Adrenal gland (tissue), 5 donors: ENCODE data around the gene PPP1R14C.

ENCODE experiments used
- POLR2A ChIP-seq, 2 donors: fragments of 450-650 bp; IDR thresholded peaks; one replicate each; pipeline ENCODE4 v1.6.1; 2017; ENCODE audit warnings: antibody characterized with exemption in 2 of 2, mild to moderate bottlenecking in 2 of 2, moderate library complexity in 1 of 2
- TF ChIP-seq, protein P1 (sequence below), 6 experiments: fragments of 450-650 bp in 4 of 6; fragments of 200-600 bp in 2 of 6; sonication (generic) in 1 of 6; IDR thresholded peaks; 1 replicate in 5 of 6; 2 replicates in 1 of 6; pipeline versions ENCODE4 v1.5.1 to v1.8.0; 2016 to 2021; ENCODE audit warnings: antibody characterized with exemption in 6 of 6, mild to moderate bottlenecking in 2 of 6, moderate library complexity in 1 of 6
- donor health status: DM: no; HTN: no; CAD: no.

DNA sequence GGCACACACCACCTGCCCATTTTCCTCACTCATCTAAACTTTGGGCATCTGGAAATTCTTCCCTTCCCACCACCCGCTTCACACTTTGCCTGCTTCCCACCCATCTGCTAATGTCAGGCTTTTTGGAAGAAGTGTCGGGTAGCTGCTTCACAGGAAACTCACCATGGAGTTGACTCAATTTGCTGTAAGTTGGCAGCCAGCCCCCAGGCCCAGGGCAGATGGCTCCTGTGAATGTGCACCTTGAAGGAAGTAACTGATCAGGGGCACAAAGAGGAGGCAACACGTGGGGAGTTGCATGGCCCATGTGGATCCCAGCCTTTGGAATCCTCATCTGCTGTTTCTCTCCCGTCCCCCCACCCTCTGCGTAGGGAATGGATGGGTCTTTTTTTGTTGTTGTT lies 87.3 kb downstream of the PPP1R14C start:
- no peak for TF ChIP-seq POLR2A (IDR thresholded peaks at IDR 0.05)
- TF ChIP-seq, protein P1, sequence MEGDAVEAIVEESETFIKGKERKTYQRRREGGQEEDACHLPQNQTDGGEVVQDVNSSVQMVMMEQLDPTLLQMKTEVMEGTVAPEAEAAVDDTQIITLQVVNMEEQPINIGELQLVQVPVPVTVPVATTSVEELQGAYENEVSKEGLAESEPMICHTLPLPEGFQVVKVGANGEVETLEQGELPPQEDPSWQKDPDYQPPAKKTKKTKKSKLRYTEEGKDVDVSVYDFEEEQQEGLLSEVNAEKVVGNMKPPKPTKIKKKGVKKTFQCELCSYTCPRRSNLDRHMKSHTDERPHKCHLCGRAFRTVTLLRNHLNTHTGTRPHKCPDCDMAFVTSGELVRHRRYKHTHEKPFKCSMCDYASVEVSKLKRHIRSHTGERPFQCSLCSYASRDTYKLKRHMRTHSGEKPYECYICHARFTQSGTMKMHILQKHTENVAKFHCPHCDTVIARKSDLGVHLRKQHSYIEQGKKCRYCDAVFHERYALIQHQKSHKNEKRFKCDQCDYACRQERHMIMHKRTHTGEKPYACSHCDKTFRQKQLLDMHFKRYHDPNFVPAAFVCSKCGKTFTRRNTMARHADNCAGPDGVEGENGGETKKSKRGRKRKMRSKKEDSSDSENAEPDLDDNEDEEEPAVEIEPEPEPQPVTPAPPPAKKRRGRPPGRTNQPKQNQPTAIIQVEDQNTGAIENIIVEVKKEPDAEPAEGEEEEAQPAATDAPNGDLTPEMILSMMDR (IDR thresholded peaks at IDR 0.05) = no peak
